CD8-positive, alpha-beta memory T cell (primary cell): Measurements from ENCODE around the gene ADIPOQ. TPM values are rescaled to one million over a fixed set of nuclear protein-coding genes. Genes with fewer than 3 reads are reported as not detected.

Source experiments
- polyA plus RNA-seq: library from polyadenylated mRNA; unstranded; fragments of 300-500 nt; fragmentation: Illumina TruSeq; gene quantifications from one replicate; pipeline ENCODE4 v1.2.3, GENCODE V29; 2021
- total RNA-seq, 2 experiments: library from RNA; stranded (reverse); gene quantifications; one replicate each; pipeline ENCODE4 v1.2.3, GENCODE V29; 2021

The ADIPOQ gene
- total and polyA plus RNA-seq, 3 experiments from 2014 or later: not detected

Other genes starting within 250 kb of the ADIPOQ start
- not detected for gene AHSG, start 229.7 kb upstream of the ADIPOQ start, total RNA-seq
- gene AHSG, start 229.7 kb upstream of the ADIPOQ start, polyA plus RNA-seq: not detected
- gene FETUB, start 202.3 kb upstream of the ADIPOQ start, total RNA-seq: not detected
- gene FETUB, start 202.3 kb upstream of the ADIPOQ start, polyA plus RNA-seq: not detected
- not detected for gene HRG, start 176.7 kb upstream of the ADIPOQ start, total RNA-seq
- gene HRG, start 176.7 kb upstream of the ADIPOQ start, polyA plus RNA-seq: not detected
- gene KNG1, start 125.4 kb upstream of the ADIPOQ start, total RNA-seq: not detected
- gene KNG1, start 125.4 kb upstream of the ADIPOQ start, polyA plus RNA-seq: not detected
- gene EIF4A2, start 59.1 kb upstream of the ADIPOQ start, total RNA-seq: 100 to 1,000 TPM; 563 to 564 TPM
- 211 TPM for gene EIF4A2, start 59.1 kb upstream of the ADIPOQ start, polyA plus RNA-seq
- gene RFC4, start 36.2 kb upstream of the ADIPOQ start, total RNA-seq: 100 to 1,000 TPM; 106 to 110 TPM
- gene RFC4, start 36.2 kb upstream of the ADIPOQ start, polyA plus RNA-seq: 23.9 TPM
- 100 to 1,000 TPM in 1 of 2 experiments, 10 to 100 TPM in 1; 96.8 to 108 TPM for gene ST6GAL1, start 87.8 kb downstream of the ADIPOQ start, total RNA-seq
- gene ST6GAL1, start 87.8 kb downstream of the ADIPOQ start, polyA plus RNA-seq: 139 TPM